UCSD-AML1 (cell line): ENCODE measurements around the gene ZNF93.
"Not testable (repeated sequence)": the region's sequence is repeated elsewhere in the genome, so short reads cannot be mapped to it uniquely, and the experiment has no call there.

Experiments
- DNase-seq: peaks from one replicate; lab custom pipeline; 2025; ENCODE audit not compliant: unreplicated experiment; lab: John Stamatoyannopoulos, UW

Gene ZNF93

GRCh38 chr19:19937403-19937802, 36.7 kb downstream of the ZNF93 start:
- no peak for DNase-seq

GRCh38 chr19:19938449-19938848, 37.7 kb downstream of the ZNF93 start:
- DNase-seq = no peak

- no peak for DNase-seq
Measured at GRCh38 chr19:19943848-19944582, 43.3 kb downstream of the ZNF93 start.

GRCh38 chr19:19944583-19944880, 43.8 kb downstream of the ZNF93 start:
- DNase-seq = no peak

GRCh38 chr19:19946226-19946625, 45.5 kb downstream of the ZNF93 start:
- DNase-seq = no peak

GRCh38 chr19:19948800-19949199, 48.1 kb downstream of the ZNF93 start:
- DNase-seq = no peak

GRCh38 chr19:19955208-19955607, 54.5 kb downstream of the ZNF93 start:
- DNase-seq = no peak

- no peak for DNase-seq
Measured at GRCh38 chr19:19956434-19957075, 55.8 kb downstream of the ZNF93 start.

- DNase-seq = not testable (repeated sequence)
Measured at GRCh38 chr19:19957766-19958165, 57.0 kb downstream of the ZNF93 start.

- DNase-seq = peak; percentile 13
Measured at GRCh38 chr19:19959151-19959799, 58.5 kb downstream of the ZNF93 start.

GRCh38 chr19:19964416-19964815, 63.7 kb downstream of the ZNF93 start:
- no peak for DNase-seq

GRCh38 chr19:19966126-19966525, 65.4 kb downstream of the ZNF93 start:
- DNase-seq = not testable (repeated sequence)

- no peak for DNase-seq
Measured at GRCh38 chr19:19966862-19967261, 66.1 kb downstream of the ZNF93 start.
